ENCODE data around the gene SH3RF3.

- TF ChIP-seq CTCF (IDR thresholded peaks at IDR 0.05; ENCODE audit: insufficient read depth, low read depth, low read length) (no peak), EZH2 (IDR thresholded peaks at IDR 0.05; ENCODE audit: insufficient read depth, low read length) (no peak)
These were observed 158.4 kb downstream of the SH3RF3 start for GRCh38 chr2:109287413-109287812.
